HG03460 (cell line): Measurements from ENCODE around the gene CCDC18.
"Not testable (repeated sequence)": the region's sequence is repeated elsewhere in the genome, so short reads cannot be mapped to it uniquely, and the experiment has no call there.

Experiments
- ATAC-seq: cut with Tn5 transposase; IDR thresholded peaks from one replicate; pipeline ENCODE4 v1.9.1; 2021; ENCODE audit not compliant: unreplicated experiment

The CCDC18 gene

GRCh38 chr1:93170141-93170678, 10.3 kb upstream of the CCDC18 start:
- not testable (repeated sequence) for ATAC-seq

- ATAC-seq: no peak
Measured at GRCh38 chr1:93171549-93172034, 8.9 kb upstream of the CCDC18 start.

- no peak for ATAC-seq
Measured at GRCh38 chr1:93172778-93173177, 7.7 kb upstream of the CCDC18 start.

- ATAC-seq: not testable (repeated sequence)
Measured at GRCh38 chr1:93174638-93175037, 5.9 kb upstream of the CCDC18 start.

- ATAC-seq: no peak
Measured at GRCh38 chr1:93177991-93178390, 2.5 kb upstream of the CCDC18 start.

GRCh38 chr1:93178418-93178817, 2.1 kb upstream of the CCDC18 start:
- no peak for ATAC-seq

- peak; percentile 81 for ATAC-seq
Measured at GRCh38 chr1:93179886-93180722, 420 bp upstream of the CCDC18 start, which contains the start of gene TMED5. TMED5 (minus strand) TSS chr1:93180413; CDS start chr1:93180242, 171 bp downstream.

- no peak for ATAC-seq
Measured at GRCh38 chr1:93186667-93187066, 6.1 kb downstream of the CCDC18 start.

- ATAC-seq: no peak
Measured at GRCh38 chr1:93190432-93190831, 9.9 kb downstream of the CCDC18 start.

- ATAC-seq: no peak
Measured at GRCh38 chr1:93194231-93194990, 13.9 kb downstream of the CCDC18 start.

- ATAC-seq: no peak
Measured at GRCh38 chr1:93196591-93196990, 16.1 kb downstream of the CCDC18 start.

- ATAC-seq: no peak
Measured at GRCh38 chr1:93199150-93199549, 18.6 kb downstream of the CCDC18 start.

- ATAC-seq: no peak
Measured at GRCh38 chr1:93200086-93200620, 19.6 kb downstream of the CCDC18 start.

GRCh38 chr1:93200714-93201113, 20.2 kb downstream of the CCDC18 start:
- ATAC-seq: no peak

- ATAC-seq: no peak
Measured at GRCh38 chr1:93205892-93206566, 25.5 kb downstream of the CCDC18 start.

- ATAC-seq: no peak
Measured at GRCh38 chr1:93206567-93206954, 26.0 kb downstream of the CCDC18 start.

GRCh38 chr1:93207211-93207610, 26.7 kb downstream of the CCDC18 start:
- ATAC-seq: no peak

GRCh38 chr1:93215322-93215721, 34.8 kb downstream of the CCDC18 start:
- no peak for ATAC-seq

- ATAC-seq: peak; percentile 45
Measured at GRCh38 chr1:93219443-93219842, 38.9 kb downstream of the CCDC18 start.

- ATAC-seq: not testable (repeated sequence)
Measured at GRCh38 chr1:93220716-93221115, 40.2 kb downstream of the CCDC18 start.

GRCh38 chr1:93221913-93222312, 41.4 kb downstream of the CCDC18 start:
- ATAC-seq: no peak
